ENCODE results near the gene ZNF813. TPM values are rescaled to one million over a fixed set of nuclear protein-coding genes. Genes with fewer than 3 reads are reported as not detected.

Gene ZNF813
- total and polyA plus RNA-seq, 9 of the 15 experiments (the other 6 are each of a cell fraction or from before 2014, with no cell fraction given), result 1.3 to 8.0 (median 5.3) TPM

DNA sequence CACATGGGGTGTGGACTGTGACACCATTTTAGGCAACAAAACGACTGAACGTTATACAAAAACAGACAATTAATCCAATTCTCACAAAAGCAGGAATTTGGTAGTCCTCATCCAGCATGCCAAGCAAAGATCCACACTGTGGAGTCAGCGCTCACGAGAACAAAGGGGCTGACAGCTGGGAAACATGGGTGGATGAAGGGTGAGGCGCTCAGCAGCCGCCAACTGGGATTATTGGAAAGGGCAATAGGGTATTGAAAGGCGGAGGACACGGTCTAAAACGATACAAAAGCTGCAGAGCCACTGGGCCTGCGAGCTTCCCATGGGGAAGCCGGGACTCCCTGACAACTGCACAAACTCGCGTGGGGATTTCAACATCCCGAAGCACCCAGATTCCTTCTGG is 4.7 kb upstream of the ZNF813 start:
- in situ Hi-C loops (cut with MboI) (no loop called here), intact Hi-C loops (cut with micrococcal nuclease) (no loop called here)
- FAIRE-seq (no peak), ATAC-seq (no peak), DNase-seq (ENCODE audit: extremely low read depth in 1 of 4, low spot score in 3 of 4) (no peak)
- Histone ChIP-seq H3K79me2 (ENCODE audit: control insufficient read depth, insufficient read depth, low read length) (peaks cover 4% of the 10 kb centered on the region; the same call in 2 of the 3 replicates), H3K27ac (ENCODE audit: extremely low read depth, low read depth, low read length) (no peak overlapping the region), H3K9me1 (ENCODE audit: control insufficient read depth, insufficient read depth, low read length) (no peaks in the 10 kb centered on the region), H3K9ac (ENCODE audit: insufficient read depth in 1 of 2, low read depth in 2 of 2, low read length in 2 of 2) (no peak overlapping the region), H2AFZ (ENCODE audit: low read depth, low read length) (no peak overlapping the region), H3K4me1 (replicated peaks in 1 of 2; ENCODE audit: control insufficient read depth in 2 of 2, insufficient read depth in 2 of 2, low read length in 2 of 2) (peaks cover 0 to 4% of the 10 kb centered on the region in 2 experiments; a peak in 2 of 5 replicates), H3K9me3 (replicated peaks; ENCODE audit: control insufficient read depth, insufficient read depth, low read depth, low read length) (peaks cover 3% of the 10 kb centered on the region; the same call in 1 of the 2 replicates), H3K36me3 (ENCODE audit: control insufficient read depth, insufficient read depth, low read length) (no peaks in the 10 kb centered on the region), H3K27me3 (ENCODE audit: control insufficient read depth in 2 of 2, insufficient read depth in 2 of 2, low read length in 2 of 2) (no peaks in the 10 kb centered on the region), H4K20me1 (replicated peaks; ENCODE audit: control insufficient read depth, insufficient read depth, low read length) (no peaks in the 10 kb centered on the region), H3K4me2 (ENCODE audit: insufficient read depth, low read length) (no peak overlapping the region), H3K4me3 (no peak overlapping the region)
- no TSS peak for BruUV-seq (replicated peaks)
- TF ChIP-seq ADNP (tag; IDR thresholded peaks at IDR 0.05), result no peak
- TF ChIP-seq ZNF408 (CRISPR knock-in tag; IDR thresholded peaks at IDR 0.05; ENCODE audit: low read depth), result no peak
- TF ChIP-seq GTF2F1 (IDR thresholded peaks at IDR 0.05; ENCODE audit: low read depth, low read length), result no peak
- TF ChIP-seq, protein P1, sequence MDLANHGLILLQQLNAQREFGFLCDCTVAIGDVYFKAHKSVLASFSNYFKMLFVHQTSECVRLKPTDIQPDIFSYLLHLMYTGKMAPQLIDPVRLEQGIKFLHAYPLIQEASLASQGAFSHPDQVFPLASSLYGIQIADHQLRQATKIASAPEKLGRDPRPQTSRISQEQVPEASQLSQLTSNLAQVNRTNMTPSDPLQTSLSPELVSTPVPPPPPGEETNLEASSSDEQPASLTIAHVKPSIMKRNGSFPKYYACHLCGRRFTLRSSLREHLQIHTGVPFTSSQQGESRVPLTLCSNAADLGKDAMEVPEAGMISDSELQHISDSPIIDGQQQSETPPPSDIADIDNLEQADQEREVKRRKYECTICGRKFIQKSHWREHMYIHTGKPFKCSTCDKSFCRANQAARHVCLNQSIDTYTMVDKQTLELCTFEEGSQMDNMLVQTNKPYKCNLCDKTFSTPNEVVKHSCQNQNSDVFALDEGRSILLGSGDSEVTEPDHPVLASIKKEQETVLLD (IDR thresholded peaks at IDR 0.05), result no peak
- TF ChIP-seq ILF3 (IDR thresholded peaks at IDR 0.05; ENCODE audit: borderline replicate concordance), result no peak
- TF ChIP-seq SMC3 (conservative IDR thresholded peaks at IDR 0.05; ENCODE audit: insufficient read depth, low read depth, low read length), result no peak
- TF ChIP-seq SNRNP70 (optimal IDR thresholded peaks at IDR 0.05; ENCODE audit: low read depth, low read length), result no peak
- no peak for TF ChIP-seq BRF1 (IDR thresholded peaks at IDR 0.05; ENCODE audit: borderline replicate concordance, extremely low read depth, insufficient read length)
- no peak for TF ChIP-seq ZNF717 (CRISPR knock-in tag; IDR thresholded peaks at IDR 0.05)
- no peak for TF ChIP-seq ZNF143 (CRISPR knock-in tag; IDR thresholded peaks at IDR 0.05)
- TF ChIP-seq MCM7 (IDR thresholded peaks at IDR 0.05), result no peak
- TF ChIP-seq PTTG1 (tag; IDR thresholded peaks at IDR 0.05; ENCODE audit: low read depth), result no peak
- no peak for TF ChIP-seq ZNF785 (CRISPR knock-in tag; IDR thresholded peaks at IDR 0.05)
- TF ChIP-seq NFE2 (IDR thresholded peaks at IDR 0.05; ENCODE audit: low read depth), result no peak
- TF ChIP-seq ILK (tag; IDR thresholded peaks at IDR 0.05; ENCODE audit: borderline replicate concordance, low read depth), result no peak
- ChIA-PET CTCF (ENCODE audit: low intra/inter-chr PET ratio) (no interaction called here), POLR2A (interaction anchor here (0.6 to 0.7 kb wide), 2 partner anchors 21 to 110 kb away, joined by 3 to 4 read pairs; no protein-coding TSS in a partner anchor)
- WGBS (ENCODE audit: insufficient coverage, low coverage, missing lambda C conversion rate), result 72% methylated on average over 14 of the region's 14 CpGs

All from K562 (cell line).